ENCODE measurements around the gene FSTL3. TPM values are rescaled to one million over a fixed set of nuclear protein-coding genes. Genes with fewer than 3 reads are reported as not detected.

The FSTL3 gene
- total RNA-seq, 1 experiment from 2014 or later: 40.9 TPM

GRCh38 chr19:703329-703650 is 27.1 kb downstream of the FSTL3 start:
- Histone ChIP-seq H3K27me3 (ENCODE audit: insufficient read depth, low read depth) (no peaks in the 10 kb centered on the region), H3K27ac (no peak overlapping the region), H3K9me2 (ENCODE audit: insufficient read depth) (no peaks in the 10 kb centered on the region), H3F3A (ENCODE audit: insufficient read depth, low read depth) (peaks cover 30% of the 10 kb centered on the region), H3K9me3 (ENCODE audit: insufficient read depth, low read depth) (no peaks in the 10 kb centered on the region), H3K36me3 (ENCODE audit: low read depth) (no peaks in the 10 kb centered on the region), H3K4me3 (no peak overlapping the region; the same call in 1 of the 2 replicates), H3K4me2 (no peak overlapping the region), H2AFZ (no peak overlapping the region), H3K79me2 (ENCODE audit: low read depth) (no peaks in the 10 kb centered on the region), H4K20me1 (ENCODE audit: insufficient read depth) (no peaks in the 10 kb centered on the region), H3K4me1 (replicated peaks; ENCODE audit: insufficient read depth) (no peaks in the 10 kb centered on the region)
- ChIA-PET CTCF (no interaction called here), POLR2A (ENCODE audit: unreplicated experiment) (no interaction called here)
- TF ChIP-seq EZH2 (IDR thresholded peaks at IDR 0.05; ENCODE audit: low read depth): no peak
- TF ChIP-seq CTCF (conservative IDR thresholded peaks at IDR 0.05): no peak
- intact Hi-C loops (cut with micrococcal nuclease; ENCODE audit: unreplicated experiment): no loop called here
- no TSS peak for BruUV-seq (replicated peaks)
- no peak for DNase-seq

- TF ChIP-seq CTCF (conservative IDR thresholded peaks at IDR 0.05) (no peak), EZH2 (IDR thresholded peaks at IDR 0.05; ENCODE audit: low read depth) (no peak)
- Histone ChIP-seq H3K27me3 (ENCODE audit: insufficient read depth, low read depth) (no peaks in the 10 kb centered on the region), H3F3A (ENCODE audit: insufficient read depth, low read depth) (peaks cover 30% of the 10 kb centered on the region), H3K79me2 (ENCODE audit: low read depth) (no peaks in the 10 kb centered on the region), H3K9me3 (ENCODE audit: insufficient read depth, low read depth) (no peaks in the 10 kb centered on the region), H3K9me2 (ENCODE audit: insufficient read depth) (no peaks in the 10 kb centered on the region), H2AFZ (no peak overlapping the region), H3K4me1 (replicated peaks; ENCODE audit: insufficient read depth) (no peaks in the 10 kb centered on the region), H3K4me3 (no peak overlapping the region; the same call in 1 of the 2 replicates), H4K20me1 (ENCODE audit: insufficient read depth) (no peaks in the 10 kb centered on the region), H3K36me3 (ENCODE audit: low read depth) (no peaks in the 10 kb centered on the region), H3K27ac (no peak overlapping the region), H3K4me2 (0 out of 2 replicates have a peak overlapping the region, but pooled peaks have one; percentile 13)
- peak; percentile 43 to 62 for DNase-seq
- CTCF ChIA-PET: no interaction called here
- POLR2A ChIA-PET (ENCODE audit: unreplicated experiment): no interaction called here
- no TSS peak for BruUV-seq (replicated peaks)
- intact Hi-C loops (cut with micrococcal nuclease; ENCODE audit: unreplicated experiment): no loop called here
Observed at GRCh38 chr19:703651-704446, 27.7 kb downstream of the FSTL3 start.

- no peaks in the 10 kb centered on the region for H4K20me1 ChIP-seq (ENCODE audit: insufficient read depth)
- ChIA-PET CTCF (no interaction called here), POLR2A (ENCODE audit: unreplicated experiment) (no interaction called here)
- 0 out of 2 replicates have a peak overlapping the region, but pooled peaks have one; percentile 13 for H3K4me2 ChIP-seq
- H3K79me2 ChIP-seq (ENCODE audit: low read depth): no peaks in the 10 kb centered on the region
- no peak for DNase-seq
- H3F3A ChIP-seq (ENCODE audit: insufficient read depth, low read depth): peaks cover 30% of the 10 kb centered on the region
- no peaks in the 10 kb centered on the region for H3K4me1 ChIP-seq (replicated peaks; ENCODE audit: insufficient read depth)
- no peak for TF ChIP-seq EZH2 (IDR thresholded peaks at IDR 0.05; ENCODE audit: low read depth)
- TF ChIP-seq CTCF (conservative IDR thresholded peaks at IDR 0.05): no peak
- H3K9me3 ChIP-seq (ENCODE audit: insufficient read depth, low read depth): no peaks in the 10 kb centered on the region
- H3K27me3 ChIP-seq (ENCODE audit: insufficient read depth, low read depth): no peaks in the 10 kb centered on the region
- no peak overlapping the region for H3K4me3 ChIP-seq
- H3K36me3 ChIP-seq (ENCODE audit: low read depth): no peaks in the 10 kb centered on the region
- intact Hi-C loops (cut with micrococcal nuclease; ENCODE audit: unreplicated experiment): no loop called here
- no TSS peak for BruUV-seq (replicated peaks)
- no peak overlapping the region for H3K27ac ChIP-seq
- no peaks in the 10 kb centered on the region for H3K9me2 ChIP-seq (ENCODE audit: insufficient read depth)
- H2AFZ ChIP-seq: no peak overlapping the region
Observed at GRCh38 chr19:704447-704741, 28.2 kb downstream of the FSTL3 start.

All from PC-9 (cell line).